ENCODE data around the gene S100A5.
"Not testable (repeated sequence)": the region's sequence is repeated elsewhere in the genome, so short reads cannot be mapped to it uniquely, and the experiment has no call there.

Gene S100A5, protein sequence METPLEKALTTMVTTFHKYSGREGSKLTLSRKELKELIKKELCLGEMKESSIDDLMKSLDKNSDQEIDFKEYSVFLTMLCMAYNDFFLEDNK

DNA sequence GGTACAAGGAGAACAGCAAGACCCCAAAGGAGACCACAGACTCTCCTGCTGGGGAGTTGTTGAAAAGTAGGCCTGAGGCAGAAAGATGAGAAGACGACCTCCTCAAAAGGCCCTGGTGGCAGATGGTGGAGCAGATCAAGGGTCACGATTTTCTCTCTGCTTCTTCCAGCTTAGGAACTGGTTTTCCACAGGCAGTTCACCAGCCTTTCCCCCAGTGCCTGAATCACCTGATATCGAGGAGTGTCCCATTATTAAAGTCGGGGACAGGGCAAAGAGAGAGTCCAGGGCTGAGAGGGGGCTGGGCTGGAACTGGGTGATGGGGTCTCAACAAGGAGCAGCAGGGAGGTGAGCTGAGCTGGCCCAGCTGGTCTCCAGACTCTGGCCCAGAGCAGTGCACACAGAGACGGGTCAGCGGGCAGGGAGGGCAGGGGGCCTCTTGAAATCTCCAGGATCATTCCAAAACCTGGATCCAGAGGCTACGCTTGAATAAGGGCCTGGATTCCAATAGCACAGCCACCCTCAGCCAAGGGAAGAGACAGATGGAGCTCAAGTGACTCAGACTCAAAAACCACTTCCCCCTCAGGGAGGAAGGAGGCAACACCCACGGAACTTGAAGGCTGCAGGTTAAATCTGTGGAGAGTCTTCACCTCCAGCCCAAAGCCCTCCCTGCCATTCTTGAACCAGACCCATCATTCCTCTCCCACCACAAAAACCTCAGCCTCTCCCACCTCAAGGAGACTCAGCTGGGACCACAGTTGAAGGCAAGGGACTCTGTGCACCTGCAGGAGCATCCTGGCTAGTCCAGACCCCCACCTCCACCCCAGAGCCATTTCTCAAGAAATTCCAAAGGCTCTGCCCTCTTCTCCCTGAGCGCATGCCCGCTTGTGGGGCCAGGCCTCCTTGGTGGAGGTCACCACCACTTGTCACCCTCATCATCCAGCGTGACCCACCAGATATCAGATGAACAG lies at the start of gene S100A5:
Gene S100A5, minus strand, starts transcription at position 541 of the 968 bp plus-strand sequence. CDS start 743 bp downstream, outside the sequence.
- no peak for DNase-seq

DNA sequence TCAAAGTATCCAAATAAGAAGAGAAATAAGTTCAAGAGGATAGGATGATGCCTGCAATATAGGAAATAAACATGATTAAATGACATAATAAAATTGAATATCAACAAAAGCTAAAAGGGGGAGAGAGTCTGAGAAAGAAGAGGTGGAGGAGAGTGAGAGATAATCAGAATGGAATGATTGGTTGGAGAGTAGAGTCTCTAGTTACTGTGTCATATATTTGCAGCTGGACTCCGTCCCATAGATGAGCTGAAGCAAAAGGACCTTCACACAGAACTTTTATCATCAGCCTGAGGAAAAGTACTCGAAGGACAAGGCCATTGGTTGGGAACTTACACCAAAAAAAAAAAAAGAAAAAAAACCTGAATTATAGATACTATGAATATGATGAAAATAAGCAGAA lies 47.7 kb upstream of the S100A5 start:
- no peak for DNase-seq

DNA sequence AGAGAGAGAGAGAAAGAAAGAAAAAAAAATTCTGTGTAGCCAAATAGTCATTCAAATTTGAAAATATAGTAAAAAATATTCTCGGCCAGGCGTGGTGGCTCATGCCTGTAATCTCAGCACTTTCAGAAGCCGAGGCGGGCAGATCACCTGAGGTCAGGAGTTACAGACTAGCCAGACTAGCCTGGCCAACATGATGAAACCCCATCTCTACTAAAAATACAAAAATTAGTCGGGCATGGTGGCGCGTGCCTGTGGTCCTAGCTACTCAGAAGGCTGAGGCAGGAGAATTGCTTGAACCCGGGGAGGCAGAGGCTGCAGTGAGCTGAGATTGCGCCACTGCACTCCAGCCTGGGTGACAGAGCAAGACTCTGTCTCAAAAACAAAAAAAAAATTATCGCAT lies 47.3 kb upstream of the S100A5 start:
- DNase-seq = not testable (repeated sequence)

DNA sequence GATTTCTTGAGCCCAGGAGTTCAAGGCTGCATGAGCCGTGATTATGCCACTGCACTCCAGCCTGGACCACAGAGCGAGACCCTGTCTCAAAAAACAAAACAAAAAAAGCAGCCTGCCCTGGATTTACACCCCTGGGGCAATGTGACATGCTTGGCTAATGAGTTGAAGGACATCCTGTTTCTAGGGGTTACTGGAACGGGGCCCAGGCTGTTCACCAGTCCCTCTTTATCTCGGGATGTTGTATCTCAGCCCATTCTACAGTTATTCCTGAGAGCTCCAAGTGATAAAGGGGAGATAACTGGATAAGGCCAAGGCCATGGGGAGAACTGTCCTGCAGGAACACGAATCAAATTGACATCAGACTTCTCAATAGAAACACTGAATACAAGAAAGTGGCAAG lies 46.6 kb upstream of the S100A5 start:
- no peak for DNase-seq

DNA sequence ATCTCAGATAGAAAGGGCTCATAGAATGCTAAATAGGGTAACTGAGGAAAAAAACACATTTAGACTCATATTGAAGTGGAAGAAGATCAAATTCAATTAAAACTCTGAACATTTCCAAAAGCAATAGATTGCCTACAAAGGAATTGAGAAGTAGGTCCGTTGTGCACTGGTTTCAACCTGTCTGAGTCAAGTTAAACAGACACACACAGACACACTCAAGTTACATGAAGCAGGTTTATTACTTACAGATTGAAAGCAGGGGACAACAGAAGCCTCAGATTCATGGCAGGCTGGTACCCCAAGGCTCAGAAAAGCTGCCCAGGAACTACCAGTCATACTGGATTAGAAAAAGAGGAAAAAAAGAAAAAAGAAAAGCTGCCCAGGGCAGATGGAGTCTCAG lies 45.6 kb upstream of the S100A5 start:
- no peak for DNase-seq

DNA sequence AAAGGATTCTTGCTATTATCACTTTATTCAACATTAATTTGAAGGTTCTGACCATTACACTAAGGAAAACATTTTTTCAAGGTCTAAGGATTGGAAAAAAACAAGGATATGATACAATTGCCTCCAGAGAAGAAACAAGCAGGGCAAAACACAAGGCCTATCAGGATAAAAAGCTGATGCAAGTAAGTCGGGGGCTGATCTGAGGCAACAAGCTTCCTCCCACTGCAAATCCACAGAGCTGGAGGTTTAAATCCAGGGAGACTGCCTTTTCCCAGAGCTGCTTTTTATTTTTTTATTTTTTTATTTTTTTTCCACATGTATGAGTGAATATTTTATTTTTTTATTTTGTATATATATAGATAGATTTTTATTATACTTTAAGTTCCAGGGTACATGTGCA lies 44.3 kb upstream of the S100A5 start:
- DNase-seq = no peak

DNA sequence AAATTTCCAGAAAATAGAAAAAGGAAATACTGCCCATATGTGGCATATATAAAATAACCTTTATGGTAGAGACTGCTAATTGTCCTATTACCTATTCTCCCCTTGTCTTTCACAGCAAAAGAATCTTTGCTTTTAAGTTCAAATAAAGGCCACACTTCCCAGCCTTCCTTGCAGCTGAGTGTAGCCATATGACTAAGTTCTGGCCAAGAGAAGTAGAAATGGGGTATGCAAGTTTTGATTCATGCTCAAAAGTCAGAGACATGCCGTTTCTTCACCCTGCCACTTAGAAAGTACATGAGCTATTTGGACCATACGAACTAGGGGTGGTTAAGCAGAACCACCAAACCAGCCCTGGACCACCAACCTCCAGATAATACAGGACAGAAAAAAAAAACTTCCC lies 43.2 kb upstream of the S100A5 start:
- DNase-seq = no peak

DNA sequence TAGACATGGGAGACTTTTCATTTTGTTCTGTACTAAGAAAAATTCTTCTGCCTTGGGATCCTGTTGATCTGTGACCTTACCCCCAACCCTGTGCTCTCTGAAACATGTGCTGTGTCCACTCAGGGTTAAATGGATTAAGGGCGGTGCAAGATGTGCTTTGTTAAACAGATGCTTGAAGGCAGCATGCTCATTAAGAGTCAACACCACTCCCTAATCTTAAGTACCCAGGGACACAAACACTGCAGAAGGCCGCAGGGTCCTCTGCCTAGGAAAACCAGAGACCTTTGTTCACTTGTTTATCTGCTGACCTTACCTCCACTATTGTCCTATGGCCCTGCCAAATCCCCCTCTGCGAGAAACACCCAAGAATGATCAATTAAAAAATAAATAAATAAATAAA lies 42.8 kb upstream of the S100A5 start:
- not testable (repeated sequence) for DNase-seq

DNA sequence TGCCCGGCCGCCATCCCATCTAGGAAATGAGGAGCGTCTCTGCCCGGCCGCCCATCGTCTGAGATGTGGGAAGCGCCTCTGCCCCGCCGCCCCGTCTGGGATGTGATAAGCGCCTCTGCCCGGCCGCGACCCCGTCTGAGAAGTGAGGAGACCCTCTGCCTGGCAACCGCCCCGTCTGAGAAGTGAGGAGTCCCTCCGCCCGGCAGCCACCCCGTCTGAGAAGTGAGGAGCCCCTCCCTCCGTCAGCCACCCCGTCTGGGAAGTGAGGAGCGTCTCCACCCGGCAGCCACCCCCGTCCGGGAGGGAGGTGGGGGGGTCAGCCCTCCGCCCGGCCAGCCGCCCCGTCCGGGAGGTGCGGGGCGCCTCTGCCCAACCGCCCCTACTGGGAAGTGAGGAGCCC lies 42.1 kb upstream of the S100A5 start:
- DNase-seq = not testable (repeated sequence)

DNA sequence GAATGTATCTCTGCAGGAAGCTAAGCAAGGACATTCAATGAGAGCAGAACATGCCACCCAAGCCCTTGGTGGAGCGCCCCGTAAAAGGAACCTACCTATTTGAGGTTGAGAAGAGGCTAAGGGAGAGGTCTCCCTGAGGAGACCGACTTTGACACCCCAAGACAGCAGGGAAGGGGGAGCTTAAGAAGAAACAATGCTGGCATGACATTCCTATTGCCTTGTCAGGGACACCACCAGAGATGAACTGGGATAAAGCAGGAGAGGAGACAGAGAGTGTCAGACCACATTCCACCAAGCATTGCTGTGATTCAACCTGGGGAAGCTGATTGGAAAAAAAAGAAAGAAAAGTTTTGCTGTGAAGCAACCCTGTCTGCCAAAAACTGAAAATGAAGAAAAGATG lies 38.2 kb upstream of the S100A5 start:
- DNase-seq = no peak

DNA sequence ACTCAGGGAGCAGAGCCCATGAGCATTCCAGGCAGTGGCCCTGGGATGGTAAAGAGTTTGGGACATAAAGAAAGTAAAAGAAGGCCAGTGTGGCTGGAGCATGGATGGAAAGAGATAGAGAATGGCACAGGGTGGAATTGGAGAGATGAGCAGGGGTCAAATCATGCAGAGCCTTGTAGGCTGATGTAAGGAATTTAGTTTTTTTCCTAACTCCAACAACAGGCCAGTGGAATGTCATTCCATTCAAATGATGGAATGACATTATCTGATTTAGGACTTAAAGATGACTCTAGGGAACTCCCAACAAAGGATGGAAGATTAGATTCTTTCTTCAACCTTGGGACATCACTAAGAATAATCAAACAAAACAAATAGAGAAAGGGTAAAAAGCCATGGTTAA lies 37.8 kb upstream of the S100A5 start:
- no peak for DNase-seq

DNA sequence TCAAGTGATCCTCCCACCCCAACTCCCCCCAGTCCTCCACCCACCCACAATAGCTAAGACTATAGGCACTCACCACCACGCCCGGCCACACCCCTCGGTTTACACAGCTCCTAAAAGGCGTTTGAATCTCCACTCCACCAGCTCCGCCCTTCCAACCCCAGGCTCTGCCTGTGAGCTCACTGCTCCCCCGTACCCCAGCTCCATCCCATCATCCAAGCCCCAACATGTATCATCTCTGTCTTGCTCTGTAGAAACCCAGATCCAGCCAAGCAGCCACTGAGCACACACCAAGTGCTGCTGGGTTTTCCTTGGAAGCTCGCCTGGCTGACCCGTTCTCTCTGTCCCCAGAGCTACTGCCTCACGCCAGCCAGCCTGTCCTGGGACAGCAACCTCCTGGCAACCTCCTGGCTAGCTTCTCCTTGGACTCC lies 36.9 kb upstream of the S100A5 start:
- no peak for DNase-seq

DNA sequence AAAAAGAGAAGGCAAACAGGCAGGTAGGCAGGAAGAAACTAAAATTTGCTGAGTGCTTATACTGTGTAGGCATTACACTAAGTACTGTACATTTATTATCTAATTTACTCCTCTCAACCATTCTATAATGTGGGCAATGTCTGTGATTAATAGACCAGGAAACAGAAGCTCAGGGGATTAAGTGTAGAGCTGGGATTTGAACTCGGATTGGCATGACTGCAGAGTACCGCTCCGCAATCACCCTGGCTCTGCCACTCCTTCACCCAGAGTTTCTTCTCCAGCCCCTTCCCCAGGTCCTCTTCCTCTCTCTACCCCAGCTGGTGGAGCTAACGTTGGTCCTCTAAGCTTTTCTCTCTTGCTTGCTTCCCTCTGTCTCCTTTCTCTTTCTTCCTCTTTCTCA lies 36.4 kb upstream of the S100A5 start:
- DNase-seq = no peak

DNA sequence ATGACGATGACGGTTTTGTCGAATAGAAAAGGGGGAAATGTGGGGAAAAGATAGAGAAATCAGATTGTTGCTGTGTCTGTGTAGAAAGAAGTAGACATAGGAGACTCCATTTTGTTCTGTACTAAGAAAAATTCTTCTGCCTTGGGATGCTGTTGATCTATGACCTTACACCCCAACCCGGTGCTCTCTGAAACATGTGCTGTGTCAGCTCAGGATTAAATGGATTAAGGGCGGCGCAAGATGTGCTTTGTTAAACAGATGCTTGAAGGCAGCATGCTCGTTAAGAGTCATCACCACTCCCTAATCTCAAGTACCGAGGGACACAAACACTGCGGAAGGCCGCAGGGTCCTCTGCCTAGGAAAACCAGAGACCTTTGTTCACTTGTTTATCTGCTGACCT lies 34.8 kb upstream of the S100A5 start:
- DNase-seq = not testable (repeated sequence)

DNA sequence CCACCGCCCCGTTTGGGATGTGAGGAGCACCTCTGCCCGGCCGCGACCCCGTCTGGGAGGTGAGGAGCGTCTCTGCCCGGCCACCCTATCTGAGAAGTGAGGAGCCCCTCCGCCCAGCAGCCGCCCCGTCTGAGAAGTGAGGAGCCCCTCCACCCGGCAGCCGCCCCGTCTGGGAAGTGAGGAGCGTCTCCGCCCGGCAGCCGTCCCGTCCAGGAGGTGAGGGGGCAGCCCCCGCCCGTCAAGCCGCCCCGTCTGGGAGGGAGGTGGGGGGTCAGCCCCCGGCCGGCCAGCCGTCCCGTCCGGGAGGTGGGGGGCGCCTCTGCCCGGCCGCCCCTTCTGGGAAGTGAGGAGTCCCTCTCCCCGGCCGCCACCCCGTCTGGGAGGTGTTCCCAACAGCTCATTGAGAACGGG lies 34.4 kb upstream of the S100A5 start:
- DNase-seq = not testable (repeated sequence)

DNA sequence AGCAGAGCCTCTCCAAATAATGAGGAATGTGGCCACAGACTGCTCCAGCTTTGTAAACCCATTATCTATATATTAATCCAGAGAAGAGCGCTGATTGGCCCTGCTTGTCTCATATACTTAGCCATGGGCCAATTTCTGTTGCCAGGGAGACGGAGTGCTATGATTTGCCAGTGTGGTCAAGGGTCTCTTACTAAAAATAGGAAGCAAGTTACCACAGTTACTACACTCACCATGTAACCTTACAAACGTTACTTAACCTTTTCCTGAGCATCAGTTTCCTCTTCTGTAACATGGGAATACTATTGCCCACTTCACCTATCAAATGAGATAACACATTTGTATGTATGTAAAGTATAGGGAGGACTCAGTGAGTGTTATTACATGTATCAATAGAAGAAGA lies 32.6 kb upstream of the S100A5 start:
- DNase-seq = no peak

DNA sequence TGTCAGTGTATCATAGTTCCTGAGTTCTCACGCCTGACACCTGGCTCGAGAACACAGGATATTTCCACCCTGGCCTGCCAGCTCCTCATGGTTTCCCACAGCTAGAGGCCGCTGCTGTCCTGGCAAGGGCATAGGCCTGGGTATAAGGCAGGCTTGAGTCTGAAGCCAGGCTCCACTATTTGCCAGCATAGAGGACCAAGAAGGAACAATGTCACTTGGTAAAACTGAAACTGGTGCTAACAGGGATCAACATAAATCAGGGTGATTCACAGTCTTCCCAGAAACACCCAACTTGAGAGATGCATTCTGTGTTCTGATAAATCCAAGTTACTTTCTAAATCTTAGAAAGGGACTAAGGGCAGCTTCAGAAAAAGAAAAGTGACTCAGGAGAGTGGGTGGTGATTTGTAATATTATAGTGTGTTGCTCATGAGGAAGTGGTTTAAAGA lies 31.9 kb upstream of the S100A5 start:
- DNase-seq = peak; percentile 60

DNA sequence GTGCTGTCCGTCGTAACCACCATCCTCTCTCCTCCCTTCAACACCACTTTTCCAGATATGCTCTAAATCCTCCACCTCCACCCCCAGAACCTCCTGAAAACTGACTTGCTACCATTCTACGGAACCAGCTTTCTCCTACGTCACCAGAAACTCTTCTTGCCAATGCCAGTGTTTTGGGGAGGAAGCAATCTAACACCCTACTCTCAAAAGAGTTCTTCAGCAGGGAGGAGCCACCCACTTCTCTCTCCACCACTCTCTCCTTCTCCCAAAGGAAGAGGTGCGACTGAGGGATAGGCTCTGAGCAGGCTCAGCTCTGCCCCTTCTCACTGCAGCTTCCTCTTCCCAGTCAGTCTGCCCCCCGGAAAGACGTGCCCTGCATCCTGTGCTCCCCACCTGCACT lies 31.0 kb upstream of the S100A5 start:
- no peak for DNase-seq

DNA sequence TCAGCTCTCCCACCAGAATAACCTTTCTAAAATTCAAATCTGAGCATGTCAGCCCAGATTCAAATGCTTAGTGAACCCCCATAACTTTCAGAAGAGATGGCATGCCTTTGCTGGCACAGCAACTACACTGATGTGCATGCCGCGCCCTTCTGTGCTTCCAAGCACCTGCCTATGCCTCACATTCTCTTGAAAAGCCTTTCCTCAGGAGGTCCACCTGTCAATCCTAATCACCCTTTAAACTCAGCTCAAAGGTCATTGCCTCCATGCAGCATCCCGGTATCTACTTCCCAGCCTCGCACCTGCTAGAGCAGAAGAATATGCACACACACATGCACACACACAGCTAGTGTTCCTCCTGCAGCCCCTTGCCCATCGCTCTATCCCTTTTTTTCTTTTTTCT lies 30.1 kb upstream of the S100A5 start:
- DNase-seq = no peak

DNA sequence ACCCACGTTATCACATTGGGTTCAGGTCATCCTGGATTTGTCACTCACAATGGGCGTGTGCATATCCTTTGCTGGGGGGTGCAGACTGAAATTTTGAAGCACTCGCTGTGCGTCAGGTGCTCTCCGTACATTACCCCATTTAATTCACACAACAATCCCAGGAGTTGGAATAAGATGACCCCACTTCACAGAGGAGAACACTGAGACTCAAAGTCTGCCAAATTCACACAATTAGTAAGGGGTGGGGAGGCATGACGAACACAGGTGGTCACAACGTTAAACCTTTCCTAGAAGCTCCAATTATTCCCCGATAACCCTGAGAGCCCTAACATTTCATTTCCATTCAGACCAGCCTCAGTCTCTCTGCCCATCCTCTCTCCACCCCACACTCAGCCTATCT lies 28.7 kb upstream of the S100A5 start:
- no peak for DNase-seq

DNA sequence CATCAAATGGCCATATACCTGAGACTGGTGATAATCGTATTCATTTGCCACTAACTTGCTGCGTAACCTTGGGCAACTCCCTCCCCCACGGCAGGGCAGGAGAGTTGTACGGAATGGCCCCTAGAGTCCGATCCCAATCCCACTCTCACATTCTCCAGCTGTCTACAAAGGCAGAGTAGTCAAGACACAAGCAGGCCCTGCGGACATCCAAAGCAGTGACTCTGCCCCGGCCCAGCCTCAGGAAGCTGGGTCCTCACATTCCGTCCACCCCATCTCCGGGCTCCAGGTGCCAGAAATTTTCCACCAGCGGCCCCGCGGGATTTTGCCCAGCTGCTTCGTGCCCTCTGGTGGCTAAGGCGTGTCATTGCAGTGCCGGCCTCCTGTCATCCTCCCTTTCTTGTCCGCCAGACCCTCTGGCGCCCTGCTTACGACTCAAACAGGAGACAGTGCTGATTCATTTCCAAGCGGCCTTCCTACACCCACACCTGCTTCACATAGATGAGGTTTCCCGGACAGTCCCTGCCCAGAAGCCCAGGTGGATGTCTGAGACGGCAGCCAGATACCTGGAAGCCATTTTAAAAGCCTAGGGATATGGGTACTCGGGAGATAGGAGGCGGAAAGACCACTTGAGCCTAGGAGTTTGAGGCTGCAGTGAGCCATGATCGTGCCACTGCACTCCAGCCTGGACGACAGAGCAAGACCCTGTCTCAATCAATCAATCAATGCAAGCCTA lies 27.8 kb upstream of the S100A5 start:
- peak; percentile 97 for DNase-seq

DNA sequence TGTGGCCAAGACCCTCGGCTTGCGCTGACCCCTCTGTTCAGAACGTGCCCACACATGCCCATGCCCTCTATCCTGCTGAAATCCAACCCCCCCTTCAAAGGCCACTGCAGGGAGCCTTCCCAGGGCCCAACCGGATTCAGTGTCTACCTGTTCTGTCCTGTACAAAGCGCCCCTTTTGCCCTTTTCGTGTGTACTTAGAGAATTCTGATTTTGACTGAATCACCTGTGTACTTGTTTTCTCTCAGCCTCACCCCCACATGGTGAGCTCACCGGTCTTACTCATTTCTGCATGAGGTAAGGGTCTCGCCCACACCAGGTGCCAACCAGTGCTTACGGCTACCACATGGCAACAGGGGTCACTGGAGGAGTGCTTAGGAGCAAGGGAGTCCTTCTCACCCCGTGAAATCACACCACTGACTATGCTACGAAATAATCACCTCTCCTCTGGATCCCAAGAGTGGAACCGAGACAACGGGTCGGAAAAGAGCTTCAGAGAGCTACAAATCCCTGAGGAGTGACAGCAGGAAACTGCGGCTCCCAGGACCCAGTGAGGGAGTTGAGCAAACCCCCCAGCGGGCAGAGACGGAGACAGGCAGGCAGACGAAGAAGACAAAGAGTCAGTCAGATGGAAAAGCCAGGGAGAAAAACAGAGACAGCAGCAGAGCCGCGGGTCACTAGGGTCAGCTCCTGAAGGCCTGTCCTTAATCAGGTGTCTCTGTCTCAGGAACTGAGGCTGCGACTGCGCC lies 27.1 kb upstream of the S100A5 start:
- peak; percentile 83 for DNase-seq

Measured in SHP77 treated with DMSO at 0.1 percent for 48 hours (cell line).